HG03354 (cell line): Measurements from ENCODE around the gene CDC25C.
"Not testable (repeated sequence)": the region's sequence is repeated elsewhere in the genome, so short reads cannot be mapped to it uniquely, and the experiment has no call there.

ENCODE experiments used
- ATAC-seq: cut with Tn5 transposase; IDR thresholded peaks from one replicate; pipeline ENCODE4 v1.9.1; 2021; ENCODE audit warnings: mild to moderate bottlenecking; ENCODE audit not compliant: unreplicated experiment, poor library complexity, severe bottlenecking

The CDC25C gene

GRCh38 chr5:138349852-138350562, 18.4 kb upstream of the CDC25C start:
- ATAC-seq: no peak

- no peak for ATAC-seq
Measured at GRCh38 chr5:138346889-138347288, 15.3 kb upstream of the CDC25C start.

GRCh38 chr5:138344887-138345622, 13.5 kb upstream of the CDC25C start:
- ATAC-seq: no peak

GRCh38 chr5:138340008-138340407, 8.4 kb upstream of the CDC25C start:
- ATAC-seq: no peak

- no peak for ATAC-seq
Measured at GRCh38 chr5:138339464-138339863, 7.9 kb upstream of the CDC25C start.

GRCh38 chr5:138339091-138339456, 7.5 kb upstream of the CDC25C start:
- ATAC-seq: no peak

- peak; percentile 8 for ATAC-seq
Measured at GRCh38 chr5:138338411-138339090, 6.9 kb upstream of the CDC25C start.

GRCh38 chr5:138337685-138338410, 6.2 kb upstream of the CDC25C start, which contains the start of gene FAM53C:
Gene FAM53C (plus strand): TSS chr5:138338266. CDS start chr5:138341336, 3,070 bp downstream.
- peak; percentile 82 for ATAC-seq

GRCh38 chr5:138336952-138337684, 5.5 kb upstream of the CDC25C start:
- peak; percentile 34 for ATAC-seq

GRCh38 chr5:138334867-138335447, 3.4 kb upstream of the CDC25C start:
- ATAC-seq: no peak

GRCh38 chr5:138330813-138331448, 673 bp downstream of the CDC25C start:
- no peak for ATAC-seq

- ATAC-seq: not testable (repeated sequence)
Measured at GRCh38 chr5:138318211-138318610, 13.4 kb downstream of the CDC25C start.

- ATAC-seq: no peak
Measured at GRCh38 chr5:138316355-138316754, 15.2 kb downstream of the CDC25C start.

GRCh38 chr5:138315751-138316278, 15.8 kb downstream of the CDC25C start:
- no peak for ATAC-seq

- no peak for ATAC-seq
Measured at GRCh38 chr5:138305797-138306196, 25.8 kb downstream of the CDC25C start.

- ATAC-seq: no peak
Measured at GRCh38 chr5:138303372-138303771, 28.2 kb downstream of the CDC25C start.

GRCh38 chr5:138289296-138289695, 42.3 kb downstream of the CDC25C start:
- ATAC-seq: no peak

GRCh38 chr5:138287246-138287645, 44.4 kb downstream of the CDC25C start:
- ATAC-seq: no peak
